CD4-positive, alpha-beta T cell treated with Interleukin-2 at 100 ng/mL for 4 hours (primary cell): ENCODE measurements around the gene ZFPM1.
"Not testable (repeated sequence)": the region's sequence is repeated elsewhere in the genome, so short reads cannot be mapped to it uniquely, and the experiment has no call there.

Source experiments
- DNase-seq: peaks from one replicate; pipeline ENCODE4 v3.0.0-alpha.2; 2020; ENCODE audit warnings: low spot score

Gene ZFPM1

DNA sequence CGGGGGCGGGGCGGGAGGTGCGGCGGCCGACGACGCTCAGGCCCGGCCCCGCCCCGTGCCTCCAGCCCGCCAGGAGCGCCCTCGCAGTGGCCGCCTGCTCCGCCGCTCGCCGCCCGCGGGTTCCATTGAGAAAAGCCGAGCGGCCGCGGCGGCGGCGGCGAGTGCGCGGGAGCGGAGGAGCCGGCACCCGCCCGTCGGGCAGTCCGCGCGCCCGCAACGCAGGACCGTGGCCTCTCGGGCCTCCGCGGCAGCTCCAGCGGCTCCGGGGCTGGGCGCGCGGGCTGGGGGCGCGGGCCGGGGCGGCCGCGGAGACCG is at the start of gene ZFPM1:
Gene ZFPM1 (plus strand): TSS at position 64 of the 315 bp plus-strand sequence. CDS start 359 bp downstream, outside the sequence.
- no peak for DNase-seq

DNA sequence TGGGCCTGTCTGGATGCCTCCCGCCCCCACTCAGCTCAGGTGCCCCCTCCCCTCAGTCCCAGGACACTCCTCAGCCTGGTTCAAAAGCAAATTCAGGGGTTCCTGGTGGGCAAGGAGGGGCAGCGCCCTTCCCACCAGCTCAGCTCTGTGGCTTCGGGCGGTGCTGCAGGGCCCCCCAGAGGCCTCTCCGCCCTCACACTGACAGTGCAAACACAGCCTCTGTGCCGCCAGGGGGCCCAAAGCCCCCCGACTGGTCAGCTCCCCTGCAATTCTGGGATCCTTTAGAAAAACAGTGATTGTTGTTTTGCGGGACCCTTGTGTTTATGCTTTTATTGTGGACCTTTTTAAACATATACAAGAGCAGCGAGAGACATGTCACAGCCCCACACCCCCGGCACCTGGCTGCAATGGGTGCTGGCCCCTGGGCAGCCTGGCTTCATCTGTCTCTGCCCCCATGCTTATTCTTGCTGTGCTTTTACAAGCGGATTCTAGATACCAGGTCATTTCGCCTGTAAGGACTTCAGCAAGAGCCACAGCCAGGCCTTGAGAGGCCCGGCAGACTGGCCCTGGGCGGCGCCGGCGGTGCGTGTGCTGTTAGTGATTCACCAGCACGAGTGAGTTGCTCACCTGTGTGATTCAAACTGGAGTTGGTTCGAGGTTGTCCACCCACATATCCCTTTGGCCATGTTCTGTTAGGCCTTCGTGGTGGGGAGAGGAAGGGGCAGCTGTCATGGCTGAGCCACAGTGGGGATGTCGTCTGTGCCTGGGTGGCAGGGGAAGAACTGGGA is 49.1 kb upstream of the ZFPM1 start:
- no peak for DNase-seq

DNA sequence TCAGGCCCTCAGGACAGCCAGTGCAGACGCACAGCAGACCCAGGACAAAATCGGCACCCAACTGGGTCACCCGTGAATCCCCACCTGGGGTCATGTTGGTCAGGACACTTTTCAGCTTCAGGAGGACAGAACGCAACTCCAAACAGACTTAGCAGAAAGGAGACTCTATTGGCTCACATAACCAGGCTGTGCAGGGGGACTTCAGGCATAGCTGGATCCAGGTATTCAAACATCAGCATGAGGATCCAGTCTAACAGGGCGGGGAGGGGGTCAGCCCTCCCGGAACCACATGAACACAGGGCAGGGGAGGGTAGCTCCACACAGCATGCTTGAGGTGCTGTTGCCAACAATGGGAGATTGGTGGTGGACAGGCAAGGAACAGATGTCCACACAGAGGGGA is 48.3 kb upstream of the ZFPM1 start:
- no peak for DNase-seq

DNA sequence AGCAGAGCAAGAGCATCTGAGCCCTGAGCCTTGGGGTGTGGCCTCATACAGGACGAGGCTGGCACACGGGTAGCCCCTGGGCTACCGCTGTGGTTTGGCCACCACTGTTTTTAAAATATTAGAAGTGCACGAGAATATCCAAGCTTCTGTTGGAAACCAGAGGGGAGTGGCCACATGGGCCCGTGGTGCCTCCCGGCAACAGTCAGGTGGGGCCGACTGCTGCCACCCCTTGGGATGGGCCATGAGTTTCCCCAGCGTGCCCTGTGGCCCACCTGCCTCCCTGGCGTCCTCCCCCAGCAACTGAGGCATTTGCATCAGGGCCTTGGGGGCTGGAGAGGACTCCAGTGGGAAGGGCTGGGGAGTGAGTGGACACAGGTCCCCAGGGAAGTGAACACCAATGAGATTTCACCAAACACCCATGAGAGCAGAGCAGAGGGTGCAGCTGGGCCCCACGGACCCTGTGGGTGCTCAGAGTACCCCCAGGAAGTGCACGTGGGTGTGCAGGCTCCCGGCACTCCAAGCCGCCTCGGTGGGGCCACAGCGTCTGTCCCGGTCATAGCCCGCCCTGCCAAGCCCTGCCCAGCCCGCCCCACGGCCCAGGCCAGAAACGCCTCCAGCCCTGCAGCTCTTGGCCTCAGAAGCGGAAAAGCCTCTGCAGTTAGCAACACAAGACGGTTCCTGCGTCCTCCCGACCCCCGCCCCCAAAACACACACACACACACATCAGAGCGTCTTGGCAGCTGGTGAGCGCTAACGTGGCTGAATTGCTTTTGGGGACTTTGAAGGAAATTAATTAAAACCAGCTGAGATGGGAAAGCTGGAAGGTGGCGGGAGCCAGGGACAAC is 47.6 kb upstream of the ZFPM1 start:
- DNase-seq, result no peak

DNA sequence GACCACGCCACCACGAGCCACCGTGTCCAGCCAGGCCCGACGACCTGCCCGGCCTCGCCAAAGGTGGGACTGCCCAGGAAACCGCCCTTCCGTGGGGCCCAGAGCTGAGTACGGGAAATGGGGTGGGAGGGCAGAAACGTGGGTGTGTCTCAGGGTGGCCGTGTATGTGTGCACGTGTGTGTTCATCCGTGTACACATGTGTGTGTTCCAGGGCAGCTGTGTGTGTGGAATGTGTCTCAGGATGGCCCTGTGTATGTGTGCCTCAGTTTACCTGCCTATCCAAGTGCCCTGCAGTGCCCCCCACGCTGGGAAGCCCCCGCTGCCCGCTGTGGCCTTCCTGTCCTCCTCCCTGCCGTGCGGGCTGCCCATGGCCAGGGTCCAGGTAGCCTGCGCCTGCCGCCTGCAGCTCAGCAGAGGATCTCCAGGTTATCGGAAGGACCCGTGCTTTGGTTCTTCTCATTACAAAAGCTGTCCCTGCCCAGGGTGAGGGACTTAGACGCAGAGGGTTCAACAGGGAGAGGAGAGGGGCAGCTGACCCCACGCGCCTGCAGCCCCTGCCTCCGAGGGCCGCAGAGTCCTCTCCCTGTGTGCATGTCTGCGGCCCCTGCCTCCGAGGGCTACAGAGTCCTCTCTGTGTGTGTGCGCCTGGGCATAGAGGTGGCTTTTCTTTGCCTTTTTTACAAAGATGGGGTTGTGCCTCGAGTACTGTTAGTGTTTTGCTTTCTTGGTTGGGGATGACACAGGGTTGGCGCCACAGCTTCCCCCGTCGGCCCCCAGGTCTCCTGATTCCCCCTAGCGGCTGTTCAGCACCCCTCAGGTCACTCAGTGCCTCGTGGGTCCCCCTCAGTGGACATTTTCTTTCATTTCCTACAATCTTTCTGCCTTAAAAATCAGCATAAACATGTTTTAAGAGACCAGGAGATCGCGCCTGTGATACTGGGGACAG is 46.7 kb upstream of the ZFPM1 start:
- DNase-seq, result no peak

DNA sequence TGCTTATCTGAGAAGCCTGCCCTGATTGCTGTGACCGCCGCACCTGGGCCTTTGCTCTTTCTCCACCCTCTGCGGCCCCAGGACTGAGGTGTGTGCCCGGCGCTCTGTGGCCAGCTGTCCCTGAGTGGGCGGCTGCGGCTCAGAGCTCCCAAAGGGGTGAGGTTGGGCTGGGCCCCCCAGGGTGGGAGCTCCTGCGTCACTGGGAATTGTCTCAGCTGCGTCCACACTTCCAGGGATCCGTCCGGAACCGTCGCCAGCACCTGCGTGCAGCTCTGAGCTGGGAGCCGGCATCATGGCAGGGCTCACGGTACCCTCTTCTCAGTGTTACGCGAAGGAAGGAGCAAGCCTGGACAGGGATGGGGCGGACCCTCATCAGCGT is 46.0 kb upstream of the ZFPM1 start:
- no peak for DNase-seq

DNA sequence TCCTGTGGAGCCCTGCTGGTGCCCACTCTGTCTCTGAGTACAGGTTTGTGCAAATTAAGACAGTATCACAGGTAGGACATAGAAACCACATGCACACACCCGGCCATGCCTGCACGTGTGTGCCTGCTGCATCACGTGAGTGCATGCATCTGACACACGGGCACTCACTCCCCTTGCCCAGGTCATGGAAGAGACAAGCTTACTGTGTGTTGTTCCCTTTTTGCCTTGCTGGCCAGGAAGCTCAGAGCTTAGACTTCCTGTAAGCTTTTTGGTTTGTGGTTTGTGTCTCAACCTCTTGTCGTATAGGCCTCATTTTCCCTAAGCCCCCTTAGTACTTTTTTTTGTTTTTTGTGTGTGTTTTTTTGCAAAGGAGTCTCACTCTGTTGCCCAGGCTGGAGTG is 45.3 kb upstream of the ZFPM1 start:
- DNase-seq, result no peak

DNA sequence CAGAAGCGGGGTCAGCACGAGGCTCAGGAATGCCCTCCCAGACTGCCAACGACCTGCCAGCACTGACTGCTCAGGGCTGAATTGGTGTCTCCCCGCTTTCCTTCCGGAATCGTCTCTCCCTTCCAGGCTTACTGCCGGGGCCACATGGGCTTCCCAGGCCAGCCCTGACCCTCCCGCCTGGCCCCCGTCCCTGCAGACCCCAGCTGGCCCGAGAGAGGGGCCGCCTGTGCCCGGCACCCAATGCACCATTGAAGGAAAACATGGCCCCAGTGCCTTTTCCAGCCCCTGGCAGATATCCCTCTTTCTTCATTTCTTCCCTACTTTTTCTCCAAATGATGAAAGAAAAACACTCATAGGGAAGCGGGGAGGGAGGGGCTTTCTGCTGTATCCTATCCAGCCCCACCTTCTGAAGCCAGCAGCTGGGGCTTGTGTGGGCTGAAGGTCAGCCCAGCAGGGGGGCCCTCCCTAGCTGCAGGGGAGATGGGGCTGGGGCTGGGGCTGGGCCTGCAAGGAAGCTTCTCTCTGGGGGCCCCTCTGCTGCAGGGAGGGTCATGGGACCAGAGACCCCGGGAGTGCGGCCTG is 44.4 kb upstream of the ZFPM1 start:
- DNase-seq, result no peak

DNA sequence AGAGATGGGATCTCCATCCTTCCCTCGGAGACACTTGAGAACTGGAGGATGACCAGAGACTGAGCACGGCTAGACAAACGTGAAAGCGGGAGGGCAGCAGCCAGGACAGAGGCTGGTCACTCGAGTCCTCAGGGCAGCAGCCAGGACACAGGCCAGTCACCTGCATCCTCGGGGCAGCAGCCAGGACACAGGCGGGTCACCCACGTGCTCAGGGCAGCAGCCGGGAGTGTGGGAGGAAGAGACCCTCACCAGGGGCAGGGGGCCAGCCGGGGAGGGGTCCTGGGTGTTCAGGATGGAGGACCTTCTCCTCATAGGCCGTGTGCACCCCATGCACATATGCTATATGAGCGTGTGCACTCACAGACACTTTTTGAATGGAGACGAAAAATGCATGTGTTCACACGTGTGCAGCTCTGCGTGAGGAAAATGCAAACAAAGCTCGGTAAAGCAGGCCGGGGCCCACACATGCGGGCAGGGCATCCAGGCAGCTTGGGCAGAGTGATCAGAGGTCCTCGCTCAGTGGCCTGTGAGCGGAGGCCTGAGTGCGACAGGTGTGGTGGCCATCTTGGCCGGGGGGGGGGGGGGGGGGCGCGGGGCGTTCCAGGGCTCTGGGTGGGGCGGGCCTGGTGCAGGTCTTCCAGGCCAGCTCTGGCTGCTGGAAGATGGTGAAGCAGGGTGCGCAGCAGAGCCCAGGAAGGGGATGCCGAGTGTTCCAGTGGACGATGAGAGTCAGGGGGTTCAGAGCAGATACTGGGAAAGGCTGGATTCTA is 43.6 kb upstream of the ZFPM1 start:
- DNase-seq, result no peak

DNA sequence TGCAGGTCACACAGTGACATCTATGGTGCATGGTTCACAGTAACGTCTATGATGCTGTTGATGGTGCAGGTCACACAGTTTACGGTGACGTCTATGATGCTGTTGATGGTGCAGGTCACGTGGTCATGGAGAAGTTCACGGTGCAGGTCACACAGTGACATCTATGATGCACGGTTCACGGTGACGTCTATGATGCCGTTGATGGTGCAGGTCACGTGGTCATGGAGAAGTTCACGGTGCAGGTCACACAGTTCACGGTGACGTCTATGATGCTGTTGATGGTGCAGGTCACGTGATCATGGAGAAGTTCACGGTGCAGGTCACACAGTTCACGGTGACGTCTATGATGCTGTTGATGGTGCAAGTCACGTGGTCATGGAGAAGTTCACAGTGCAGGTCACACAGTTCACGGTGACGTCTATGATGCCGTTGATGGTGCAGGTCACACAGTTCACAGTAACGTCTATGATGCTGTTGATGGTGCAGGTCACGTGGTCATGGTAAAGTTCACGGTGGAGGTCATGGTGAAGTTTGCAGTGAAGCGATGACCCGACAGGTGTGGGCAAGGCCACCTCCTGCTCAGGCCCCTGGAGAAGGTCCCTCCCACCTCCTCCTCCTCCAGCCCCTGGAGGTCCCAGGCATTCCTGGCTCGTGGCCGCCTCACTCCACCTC is 42.6 kb upstream of the ZFPM1 start:
- not testable (repeated sequence) for DNase-seq

DNA sequence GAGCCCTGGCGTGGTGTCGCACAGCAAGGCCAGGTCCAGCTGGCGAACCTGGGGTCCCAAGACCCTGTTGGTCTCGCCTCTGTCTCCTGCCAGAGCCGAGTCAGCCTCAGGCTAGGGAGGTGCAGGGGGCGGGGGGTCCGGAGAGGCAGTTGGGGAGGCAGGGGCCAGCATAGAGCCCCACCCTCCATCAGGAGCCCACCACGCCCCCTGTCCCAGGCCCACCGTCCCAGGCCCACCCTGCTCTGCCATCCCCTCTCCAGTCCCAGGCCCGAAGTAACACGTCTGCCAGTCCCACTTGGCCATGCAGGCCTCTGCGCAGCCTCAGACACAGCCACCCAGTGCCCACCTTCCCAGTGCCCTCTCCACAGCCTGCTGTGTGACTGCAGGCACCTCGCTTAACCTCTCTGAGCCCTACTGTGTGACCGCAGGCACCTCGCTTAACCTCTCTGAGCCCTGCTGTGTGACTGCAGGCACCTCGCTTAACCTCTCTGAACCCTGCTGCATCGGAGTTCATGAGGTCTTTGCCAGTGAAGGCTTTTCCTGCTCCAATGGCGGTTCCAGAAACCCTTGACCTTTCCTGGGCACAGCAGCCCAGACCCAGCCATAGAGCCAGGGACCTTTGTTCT is 41.0 kb upstream of the ZFPM1 start:
- DNase-seq, result no peak

DNA sequence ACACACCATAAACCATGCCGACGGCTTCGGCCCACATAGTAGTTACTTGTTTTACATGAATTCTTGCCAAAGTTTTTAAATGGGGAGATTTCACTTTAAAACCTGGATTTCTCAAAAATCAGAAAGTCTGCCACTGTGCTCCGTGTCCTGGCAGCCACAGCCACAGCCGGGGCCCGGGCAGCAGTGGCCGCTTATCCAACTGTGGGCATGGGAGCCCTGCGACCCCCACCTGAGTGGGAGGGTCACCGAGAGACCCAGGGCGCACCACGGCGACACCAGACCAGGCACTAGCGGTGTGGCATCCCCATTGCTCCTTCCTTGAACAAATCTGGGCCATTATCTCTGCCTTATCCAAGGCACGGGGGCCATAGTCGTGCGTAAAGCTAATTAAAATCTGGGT is 40.3 kb upstream of the ZFPM1 start:
- no peak for DNase-seq

DNA sequence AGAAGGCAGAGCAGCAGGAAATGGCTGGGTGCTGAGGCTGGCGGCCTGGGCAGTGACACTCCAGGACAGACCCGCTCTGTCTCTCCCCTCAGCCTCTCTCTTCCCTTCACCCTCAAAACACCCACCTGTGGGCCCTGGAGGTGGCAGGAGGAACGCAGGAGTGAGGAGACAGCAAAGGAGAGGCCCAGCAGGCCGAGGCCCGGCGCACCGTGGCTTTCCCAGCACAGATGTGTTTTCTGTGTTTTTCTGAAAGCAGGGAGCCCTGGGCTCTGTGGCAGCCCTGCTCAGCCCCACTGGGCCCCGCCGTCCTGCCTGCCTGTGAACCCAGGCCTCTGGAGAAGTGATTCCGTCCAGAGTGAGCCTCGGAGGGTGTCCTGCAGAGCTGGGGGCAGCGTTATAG is 39.8 kb upstream of the ZFPM1 start:
- no peak for DNase-seq

DNA sequence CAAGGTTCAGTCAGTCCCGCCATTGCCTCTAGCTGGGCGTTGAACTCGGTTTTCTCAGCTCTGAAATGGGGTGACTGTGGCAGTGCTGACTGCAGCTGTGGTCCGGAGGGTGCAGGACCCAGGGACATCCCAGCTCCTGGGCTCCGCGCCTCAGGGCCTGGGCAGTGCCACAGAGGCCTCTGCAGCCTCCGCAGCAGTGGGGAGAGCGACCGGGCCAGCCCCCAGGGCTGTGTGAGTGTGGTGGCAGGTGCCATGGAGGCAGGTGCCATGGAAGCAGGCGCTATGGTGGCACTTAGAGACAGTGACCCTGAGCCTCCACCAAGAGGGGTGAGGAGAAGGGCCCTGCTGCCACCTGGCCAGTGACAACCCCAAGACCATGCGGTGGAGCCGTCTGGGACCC is 39.4 kb upstream of the ZFPM1 start:
- no peak for DNase-seq

DNA sequence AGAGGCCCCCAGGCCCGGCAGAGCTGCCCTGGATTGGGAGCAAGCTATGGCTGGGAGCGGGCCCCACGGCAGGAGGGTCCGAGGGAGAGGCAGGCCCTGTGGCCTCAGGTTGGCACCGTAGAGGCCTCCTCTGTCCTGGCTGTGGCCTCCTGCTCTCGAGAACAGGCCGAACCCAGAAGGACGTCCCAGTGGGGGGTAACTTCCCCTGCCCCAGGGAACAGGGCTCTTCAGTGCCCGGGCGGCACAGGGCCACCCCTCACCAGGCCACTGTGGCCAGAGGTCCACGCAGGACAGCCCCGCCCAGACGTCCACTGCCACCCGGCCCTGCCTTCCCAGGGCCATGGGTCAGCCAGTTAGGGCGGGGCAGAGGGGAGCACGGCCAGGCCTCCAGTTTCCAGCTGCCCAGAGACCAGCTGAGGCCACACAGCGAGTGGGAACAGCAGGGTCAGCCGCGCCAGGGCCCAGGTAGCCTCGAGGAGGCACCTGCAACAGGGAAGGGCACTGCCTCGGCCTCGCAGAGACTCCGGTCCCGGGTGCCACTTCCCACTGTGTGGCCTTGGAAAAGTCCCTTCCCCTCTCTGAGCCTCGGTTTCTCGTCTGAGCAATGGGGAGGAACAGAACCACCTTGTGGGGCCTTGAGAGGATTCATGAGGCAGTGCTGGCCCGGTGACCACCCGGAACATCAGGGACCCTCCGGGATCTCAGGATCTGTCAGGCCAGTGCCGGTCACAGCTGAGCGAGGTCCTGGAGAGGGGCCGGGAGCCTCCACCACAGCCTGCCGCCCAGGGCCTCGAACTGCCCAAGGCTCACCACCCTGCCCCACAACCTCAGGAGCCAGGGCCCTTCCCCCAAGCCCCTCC is 38.3 kb upstream of the ZFPM1 start:
- DNase-seq, result no peak

DNA sequence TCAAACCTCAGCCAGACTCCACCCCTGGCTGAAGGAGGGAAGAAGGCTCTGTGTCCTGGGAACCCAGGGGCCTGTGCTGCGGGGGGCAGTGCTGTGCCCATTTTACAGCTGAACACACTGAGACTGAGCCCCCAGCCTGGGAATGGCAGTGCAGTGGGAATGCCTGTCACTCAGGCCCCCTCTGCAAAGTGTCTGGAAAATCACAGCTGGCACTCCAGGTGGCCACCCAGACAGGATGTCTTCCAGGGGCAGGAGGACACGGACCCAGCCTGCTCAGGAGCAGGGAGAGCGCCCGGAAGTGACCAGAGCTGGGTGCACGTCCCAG is 37.7 kb upstream of the ZFPM1 start:
- no peak for DNase-seq

DNA sequence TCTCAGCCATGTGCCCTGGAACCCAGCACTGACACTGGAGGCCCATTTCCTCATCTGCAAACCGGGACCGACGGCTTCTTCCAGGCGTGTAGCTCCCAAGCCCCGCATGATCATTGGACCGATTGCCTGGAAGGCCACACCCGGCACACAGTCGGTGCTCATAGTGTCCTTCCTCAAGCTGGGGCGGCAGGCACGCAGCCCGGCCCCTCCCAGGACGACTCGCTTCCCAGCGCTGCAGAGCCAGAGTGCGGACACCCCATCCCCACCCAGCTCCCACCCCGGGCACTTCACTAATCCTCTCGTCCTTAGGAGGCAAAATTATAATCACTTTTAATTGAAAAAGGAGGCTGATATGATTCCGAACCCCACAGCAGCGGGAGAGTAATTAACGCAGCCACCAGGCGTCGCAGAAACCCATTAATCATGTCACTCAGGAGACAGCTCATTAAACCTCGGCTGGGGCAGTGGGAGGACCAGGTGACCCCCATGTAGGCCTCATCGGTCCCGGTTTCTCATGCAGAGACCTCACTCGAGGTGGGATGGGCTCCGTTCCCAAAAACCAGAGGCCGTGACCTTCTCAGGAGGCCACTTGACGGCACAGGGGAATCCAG is 37.3 kb upstream of the ZFPM1 start:
- DNase-seq, result no peak

DNA sequence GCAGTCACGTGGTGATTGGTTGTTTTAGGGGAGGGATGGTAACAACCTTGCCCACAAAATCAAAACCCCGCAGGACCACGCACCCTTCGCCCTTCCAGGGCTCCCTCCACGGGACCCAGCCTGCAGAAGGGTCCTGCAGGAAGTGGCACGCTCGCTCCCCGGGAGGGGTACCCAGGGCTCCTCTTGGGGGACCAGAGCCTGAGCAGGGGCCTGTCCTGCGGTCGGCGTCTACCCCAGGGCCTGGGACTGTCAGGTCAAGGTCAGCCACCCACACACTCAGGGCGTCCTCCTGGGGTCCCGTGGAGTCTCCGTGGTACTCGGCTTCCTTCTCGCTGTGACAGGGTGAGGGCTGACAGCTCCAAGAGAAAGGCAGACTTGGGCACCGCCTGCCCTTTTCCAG is 36.4 kb upstream of the ZFPM1 start:
- DNase-seq, result no peak
